ENCODE data around the gene POLR3A.

DNA sequence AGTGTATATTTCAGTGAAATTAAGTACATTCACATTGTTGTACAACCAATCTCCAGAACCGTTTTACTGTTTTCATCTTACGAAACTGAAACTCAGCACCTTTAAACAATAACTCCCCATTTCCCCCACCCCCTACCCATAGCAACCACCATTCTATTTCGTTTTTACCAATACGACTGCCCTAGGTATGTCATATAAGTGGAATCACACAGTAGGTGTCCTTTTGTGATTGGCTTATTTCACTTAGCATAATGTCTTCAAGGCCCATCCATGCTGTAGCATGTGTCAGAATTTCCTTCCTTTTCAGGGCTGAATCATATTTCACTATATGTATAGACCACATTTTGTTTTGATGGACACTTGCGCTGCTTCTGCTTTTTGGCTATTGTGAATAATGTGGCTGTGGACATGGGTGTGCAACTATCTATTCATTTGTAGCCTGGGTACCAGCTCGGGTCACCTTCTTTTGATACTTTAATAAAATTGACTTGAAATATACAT, 68.4 kb downstream of the POLR3A start:
- TF ChIP-seq, protein P1, sequence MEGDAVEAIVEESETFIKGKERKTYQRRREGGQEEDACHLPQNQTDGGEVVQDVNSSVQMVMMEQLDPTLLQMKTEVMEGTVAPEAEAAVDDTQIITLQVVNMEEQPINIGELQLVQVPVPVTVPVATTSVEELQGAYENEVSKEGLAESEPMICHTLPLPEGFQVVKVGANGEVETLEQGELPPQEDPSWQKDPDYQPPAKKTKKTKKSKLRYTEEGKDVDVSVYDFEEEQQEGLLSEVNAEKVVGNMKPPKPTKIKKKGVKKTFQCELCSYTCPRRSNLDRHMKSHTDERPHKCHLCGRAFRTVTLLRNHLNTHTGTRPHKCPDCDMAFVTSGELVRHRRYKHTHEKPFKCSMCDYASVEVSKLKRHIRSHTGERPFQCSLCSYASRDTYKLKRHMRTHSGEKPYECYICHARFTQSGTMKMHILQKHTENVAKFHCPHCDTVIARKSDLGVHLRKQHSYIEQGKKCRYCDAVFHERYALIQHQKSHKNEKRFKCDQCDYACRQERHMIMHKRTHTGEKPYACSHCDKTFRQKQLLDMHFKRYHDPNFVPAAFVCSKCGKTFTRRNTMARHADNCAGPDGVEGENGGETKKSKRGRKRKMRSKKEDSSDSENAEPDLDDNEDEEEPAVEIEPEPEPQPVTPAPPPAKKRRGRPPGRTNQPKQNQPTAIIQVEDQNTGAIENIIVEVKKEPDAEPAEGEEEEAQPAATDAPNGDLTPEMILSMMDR (IDR thresholded peaks at IDR 0.05) = no peak
- no peak for TF ChIP-seq POLR2A (IDR thresholded peaks at IDR 0.05)

Measured in upper lobe of left lung (tissue), 4 donors.